ENCODE data around the gene DDX39A.

DDX39A gene

DNA sequence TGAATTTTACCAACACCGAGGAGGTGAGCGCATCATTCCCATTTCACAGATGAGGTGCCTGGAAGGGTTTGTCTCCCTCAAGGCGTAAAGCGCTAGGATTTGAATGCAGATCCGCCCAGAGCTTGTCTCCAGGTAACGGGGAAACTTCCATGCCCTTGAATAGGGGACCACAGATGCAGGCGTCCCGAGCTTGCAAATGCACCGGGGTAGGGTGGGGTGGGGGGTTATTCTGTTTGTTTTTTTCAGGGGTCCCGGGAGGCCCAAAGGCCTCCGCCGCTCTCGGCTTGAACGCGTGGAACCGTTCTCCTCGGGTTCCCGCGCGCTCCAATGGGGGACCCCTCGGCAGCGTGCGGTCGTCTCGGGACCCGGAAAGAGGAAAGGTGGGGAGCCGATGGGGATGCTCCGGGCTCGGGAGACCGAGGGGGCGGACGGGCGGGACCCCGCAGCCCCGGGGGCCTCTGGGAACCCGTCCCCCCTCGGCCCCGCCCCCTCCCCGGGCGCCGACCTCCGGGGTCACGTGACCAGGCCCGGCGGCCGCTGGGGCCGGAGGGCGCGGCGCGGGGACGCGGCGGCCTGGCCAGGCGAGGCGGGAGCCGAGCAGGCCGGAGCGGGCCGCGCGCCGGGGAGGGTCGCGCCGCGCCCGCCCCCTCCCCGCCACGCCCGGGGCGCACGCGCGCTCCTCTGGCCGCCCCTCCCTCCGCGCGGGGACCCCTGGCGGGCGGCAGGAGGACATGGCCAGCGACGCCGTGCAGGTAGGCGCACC is 13.8 kb upstream of the DDX39A start, which contains the start of gene PKN1:
Gene PKN1, plus strand, starts transcription at position 516 of the 763 bp plus-strand sequence. Its CDS starts 216 bp downstream, at position 732.
- no peaks in the 10 kb centered on the region for H3K36me3 ChIP-seq
- peak within 1 kb of the TSS; percentile 71 to 77 for H3K4me3 ChIP-seq (ENCODE audit: low read depth in 1 of 2, low read length in 1 of 2)
- peaks cover 48 to 55% of the 10 kb centered on the region in 2 experiments for H3K4me1 ChIP-seq (ENCODE audit: control insufficient read depth in 1 of 2, insufficient read depth in 1 of 2, low read depth in 1 of 2, low read length in 1 of 2)
- TF ChIP-seq, protein P1, sequence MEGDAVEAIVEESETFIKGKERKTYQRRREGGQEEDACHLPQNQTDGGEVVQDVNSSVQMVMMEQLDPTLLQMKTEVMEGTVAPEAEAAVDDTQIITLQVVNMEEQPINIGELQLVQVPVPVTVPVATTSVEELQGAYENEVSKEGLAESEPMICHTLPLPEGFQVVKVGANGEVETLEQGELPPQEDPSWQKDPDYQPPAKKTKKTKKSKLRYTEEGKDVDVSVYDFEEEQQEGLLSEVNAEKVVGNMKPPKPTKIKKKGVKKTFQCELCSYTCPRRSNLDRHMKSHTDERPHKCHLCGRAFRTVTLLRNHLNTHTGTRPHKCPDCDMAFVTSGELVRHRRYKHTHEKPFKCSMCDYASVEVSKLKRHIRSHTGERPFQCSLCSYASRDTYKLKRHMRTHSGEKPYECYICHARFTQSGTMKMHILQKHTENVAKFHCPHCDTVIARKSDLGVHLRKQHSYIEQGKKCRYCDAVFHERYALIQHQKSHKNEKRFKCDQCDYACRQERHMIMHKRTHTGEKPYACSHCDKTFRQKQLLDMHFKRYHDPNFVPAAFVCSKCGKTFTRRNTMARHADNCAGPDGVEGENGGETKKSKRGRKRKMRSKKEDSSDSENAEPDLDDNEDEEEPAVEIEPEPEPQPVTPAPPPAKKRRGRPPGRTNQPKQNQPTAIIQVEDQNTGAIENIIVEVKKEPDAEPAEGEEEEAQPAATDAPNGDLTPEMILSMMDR (IDR thresholded peaks at IDR 0.05) = no peak
- H3K27me3 ChIP-seq = peaks cover 12% of the 10 kb centered on the region
- no peaks in the 10 kb centered on the region for H3K9me3 ChIP-seq
- peak within 1 kb of the TSS; percentile 58 for H3K27ac ChIP-seq

DNA sequence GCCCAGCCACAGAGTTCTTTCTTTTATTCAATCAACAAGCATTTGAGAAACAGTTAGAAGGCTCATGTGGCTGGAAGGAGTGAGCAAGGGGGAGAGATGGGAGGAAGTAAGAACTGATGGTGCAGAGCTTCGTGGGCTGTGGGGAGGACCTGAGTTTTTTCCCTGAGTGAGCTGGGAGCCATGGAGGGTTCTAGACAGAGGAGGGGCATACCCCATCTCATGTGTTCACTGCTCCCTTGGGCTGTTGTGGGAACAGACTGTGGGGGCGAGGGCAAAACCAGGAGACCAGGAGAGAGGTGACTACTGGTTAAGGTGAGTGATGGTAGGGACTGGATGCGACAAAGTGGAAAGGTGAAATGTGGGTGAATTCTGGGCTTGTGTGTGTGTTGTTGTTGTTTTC is 11.6 kb upstream of the DDX39A start:
- Histone ChIP-seq H3K36me3 (no peaks in the 10 kb centered on the region), H3K27me3 (peaks cover 12% of the 10 kb centered on the region), H3K9me3 (no peaks in the 10 kb centered on the region), H3K4me3 (ENCODE audit: low read depth in 1 of 2, low read length in 1 of 2) (no peak overlapping the region), H3K4me1 (ENCODE audit: control insufficient read depth in 1 of 2, insufficient read depth in 1 of 2, low read depth in 1 of 2, low read length in 1 of 2) (peaks cover 35 to 36% of the 10 kb centered on the region in 2 experiments), H3K27ac (no peak overlapping the region)
- TF ChIP-seq, protein P1 (IDR thresholded peaks at IDR 0.05) = no peak

DNA sequence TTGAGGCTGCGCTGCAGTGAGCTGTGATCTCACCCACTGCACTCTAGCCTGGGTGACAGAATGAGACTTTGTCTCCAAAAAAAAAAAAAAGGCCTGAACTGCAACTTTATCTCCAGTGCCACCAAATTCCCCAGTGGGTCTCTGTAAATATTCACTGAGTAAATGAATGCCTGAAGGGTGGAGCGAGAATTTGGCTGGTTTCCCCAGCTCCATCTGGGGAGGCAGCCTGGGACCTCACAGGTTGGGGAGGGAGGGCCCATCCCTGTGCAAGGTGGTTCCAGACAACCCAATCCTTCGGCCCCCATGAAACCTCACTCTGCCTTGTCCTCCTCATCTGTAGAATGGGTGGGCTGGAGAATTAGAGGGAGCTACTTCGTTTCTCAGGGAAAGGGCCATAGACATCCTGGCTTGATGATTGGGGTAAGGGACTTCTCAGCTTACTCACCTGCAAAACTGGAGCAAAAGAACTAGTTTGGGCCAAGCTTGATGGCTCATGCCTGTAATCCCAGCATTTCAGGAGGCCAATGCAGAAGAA is 9.8 kb upstream of the DDX39A start:
- TF ChIP-seq, protein P1 (IDR thresholded peaks at IDR 0.05) = no peak
- peaks cover 12% of the 10 kb centered on the region for H3K27me3 ChIP-seq
- no peaks in the 10 kb centered on the region for H3K9me3 ChIP-seq
- H3K4me3 ChIP-seq (ENCODE audit: low read depth in 1 of 2, low read length in 1 of 2) = no peak overlapping the region
- peaks cover 19 to 20% of the 10 kb centered on the region in 2 experiments for H3K4me1 ChIP-seq (ENCODE audit: control insufficient read depth in 1 of 2, insufficient read depth in 1 of 2, low read depth in 1 of 2, low read length in 1 of 2)
- no peaks in the 10 kb centered on the region for H3K36me3 ChIP-seq
- no peak overlapping the region for H3K27ac ChIP-seq

DNA sequence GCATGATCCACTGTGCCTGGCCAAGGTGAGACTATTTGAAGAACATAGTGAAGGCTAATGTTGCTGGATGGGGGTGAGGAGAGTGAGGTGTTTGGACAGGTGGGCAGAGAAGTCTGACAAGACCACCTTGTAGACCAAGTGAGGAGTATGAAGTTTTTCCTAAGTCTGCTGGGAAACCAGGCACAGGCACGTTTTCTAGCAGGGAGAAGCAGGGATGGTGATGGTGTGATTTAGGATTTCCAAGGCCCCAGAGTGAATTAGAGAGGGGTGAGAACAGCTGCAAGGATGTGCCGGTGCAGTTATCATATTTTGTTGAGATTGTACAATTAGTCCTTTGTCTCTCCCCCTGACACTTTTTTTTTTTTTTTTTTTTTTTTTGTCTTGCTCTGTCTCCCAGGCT is 8.3 kb upstream of the DDX39A start:
- H3K27me3 ChIP-seq = peaks cover 12% of the 10 kb centered on the region
- no peaks in the 10 kb centered on the region for H3K36me3 ChIP-seq
- TF ChIP-seq, protein P1 (IDR thresholded peaks at IDR 0.05) = no peak
- H3K4me3 ChIP-seq (ENCODE audit: low read depth in 1 of 2, low read length in 1 of 2) = no peak overlapping the region
- H3K27ac ChIP-seq = no peak overlapping the region
- H3K4me1 ChIP-seq (ENCODE audit: control insufficient read depth in 1 of 2, insufficient read depth in 1 of 2, low read depth in 1 of 2, low read length in 1 of 2) = peaks cover 11 to 12% of the 10 kb centered on the region in 2 experiments
- H3K9me3 ChIP-seq = no peaks in the 10 kb centered on the region

DNA sequence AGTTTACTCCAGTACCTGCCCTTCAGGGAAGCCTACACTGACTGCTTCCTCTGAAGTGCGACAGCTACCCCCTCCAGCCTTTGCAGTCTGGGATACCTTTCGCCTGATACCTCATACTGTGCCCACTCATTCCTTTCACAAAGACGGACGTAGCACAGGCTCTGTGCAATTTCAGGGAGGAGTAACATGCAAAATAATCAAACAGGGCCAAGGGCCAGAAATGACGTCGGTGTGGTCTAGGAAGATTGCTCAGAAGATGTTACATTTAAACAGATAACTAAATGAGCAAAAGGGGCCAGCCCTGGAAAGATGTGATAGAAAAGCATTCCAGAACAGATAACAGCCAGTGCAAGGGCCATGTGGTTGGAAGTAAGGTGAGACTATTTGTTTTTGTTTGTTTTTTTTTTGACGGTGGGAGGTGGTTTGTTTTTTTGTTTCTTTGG is 6.6 kb upstream of the DDX39A start:
- Histone ChIP-seq H3K27me3 (peaks cover 3% of the 10 kb centered on the region), H3K27ac (no peak overlapping the region), H3K9me3 (no peaks in the 10 kb centered on the region), H3K4me3 (ENCODE audit: low read depth in 1 of 2, low read length in 1 of 2) (no peak overlapping the region), H3K4me1 (ENCODE audit: control insufficient read depth in 1 of 2, insufficient read depth in 1 of 2, low read depth in 1 of 2, low read length in 1 of 2) (peaks cover 4 to 11% of the 10 kb centered on the region in 2 experiments), H3K36me3 (no peaks in the 10 kb centered on the region)
- TF ChIP-seq, protein P1 (IDR thresholded peaks at IDR 0.05) = no peak
